SW 1271 (cell line): Measurements from ENCODE around the gene ADARB2.
"Not testable (repeated sequence)": the region's sequence is repeated elsewhere in the genome, so short reads cannot be mapped to it uniquely, and the experiment has no call there.

Source experiments
- DNase-seq, 2 experiments: peaks; one replicate each; lab custom pipeline; 2025; lab: John Stamatoyannopoulos, UW

Gene ADARB2

GRCh38 chr10:1227510-1228402 lies 509.6 kb downstream of the ADARB2 start:
- DNase-seq: no peak

DNA sequence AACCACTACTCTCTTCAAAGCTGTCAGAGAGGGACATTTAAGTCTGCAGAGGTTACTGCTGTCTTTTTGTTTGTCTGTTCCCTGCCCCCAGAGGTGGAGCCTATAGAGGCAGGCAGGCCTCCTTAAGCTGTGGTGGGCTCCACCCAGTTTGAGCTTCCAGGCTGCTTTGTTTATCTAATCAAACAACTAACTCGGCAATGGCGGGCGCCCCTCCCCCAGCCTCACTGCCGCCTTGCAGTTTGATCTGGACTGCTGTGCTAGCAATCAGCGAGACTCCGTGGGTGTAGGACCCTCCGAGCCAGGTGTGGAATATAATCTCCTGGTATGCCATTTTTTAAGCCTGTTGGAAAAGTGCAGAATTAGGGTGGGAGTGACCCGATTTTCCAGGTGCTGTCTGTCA lies 510.4 kb downstream of the ADARB2 start:
- not testable (repeated sequence) for DNase-seq

GRCh38 chr10:1219874-1220273 lies 517.5 kb downstream of the ADARB2 start:
- DNase-seq: not testable (repeated sequence)

DNA sequence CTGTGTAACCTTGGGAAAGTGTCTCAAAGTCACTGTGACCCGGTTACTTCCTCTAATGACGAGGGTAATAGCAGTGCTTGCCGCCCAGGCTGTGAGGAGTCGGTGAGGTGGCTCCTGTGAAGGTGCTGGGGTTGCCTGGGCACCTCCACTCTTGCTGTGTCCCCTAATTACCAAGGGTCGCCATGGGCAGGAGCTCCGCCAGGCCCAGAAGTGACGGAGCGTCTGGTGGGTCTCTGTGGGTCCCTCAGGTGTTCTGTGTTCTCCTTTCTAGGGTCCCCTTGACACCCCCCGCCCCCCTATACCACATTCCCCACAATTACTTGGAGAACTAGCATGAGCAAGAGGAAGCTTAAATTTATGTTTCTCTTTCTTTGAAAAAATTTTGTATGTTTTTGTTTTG lies 519.7 kb downstream of the ADARB2 start:
- DNase-seq: no peak

DNA sequence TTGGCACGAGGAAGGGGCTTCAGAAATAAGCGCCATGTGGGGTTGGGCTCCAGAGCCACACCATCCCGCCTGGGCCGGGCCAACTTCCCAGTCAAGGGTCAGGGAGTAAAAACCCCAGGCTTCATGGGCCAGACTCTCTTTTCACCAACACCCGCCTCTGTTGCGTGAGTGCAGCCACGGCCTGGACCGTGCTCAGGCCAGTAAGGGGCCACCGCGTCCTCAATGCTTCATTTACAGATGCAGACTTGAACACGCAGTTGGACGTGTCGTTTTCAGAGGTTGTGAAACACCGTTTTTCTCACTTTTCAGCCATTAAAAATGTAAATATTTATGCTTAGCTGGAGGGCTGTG lies 520.1 kb downstream of the ADARB2 start:
- DNase-seq: no peak

- no peak for DNase-seq
Measured at GRCh38 chr10:1216574-1217236, 520.6 kb downstream of the ADARB2 start.

DNA sequence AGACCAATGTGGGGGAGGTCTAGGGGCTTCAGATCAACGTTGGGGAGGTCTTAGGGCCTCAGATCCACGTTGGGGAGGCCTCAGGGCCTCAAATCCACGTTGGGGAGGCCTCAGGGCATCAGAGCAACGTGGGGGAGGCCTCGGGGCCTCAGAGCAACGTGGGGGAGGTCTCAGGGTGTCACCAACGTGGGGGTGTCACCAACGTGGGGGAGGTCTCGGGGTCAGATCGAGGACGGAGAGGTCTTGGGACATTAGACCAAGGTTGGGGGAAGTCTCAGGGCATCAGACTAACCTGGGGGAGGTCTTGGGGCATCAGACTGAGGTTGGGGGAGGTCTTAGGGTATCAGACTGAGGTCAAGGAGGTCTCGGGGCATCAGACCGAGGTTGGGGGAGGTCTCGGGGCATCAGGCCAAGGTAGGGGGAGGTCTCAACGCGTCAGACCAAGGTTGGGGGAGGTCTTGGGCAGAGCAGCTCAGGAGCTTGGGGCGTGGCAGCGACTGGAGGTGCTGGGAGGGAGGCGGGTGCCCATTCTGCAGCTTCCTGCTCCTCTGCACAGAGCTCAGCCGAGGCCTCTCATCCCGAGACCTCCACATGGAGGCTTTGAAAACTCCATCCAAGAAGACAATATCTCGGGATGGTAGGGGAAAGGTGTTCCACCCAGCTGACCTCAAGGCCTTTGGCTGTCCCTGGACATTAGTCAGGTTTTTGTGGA lies 521.3 kb downstream of the ADARB2 start:
- no peak for DNase-seq

DNA sequence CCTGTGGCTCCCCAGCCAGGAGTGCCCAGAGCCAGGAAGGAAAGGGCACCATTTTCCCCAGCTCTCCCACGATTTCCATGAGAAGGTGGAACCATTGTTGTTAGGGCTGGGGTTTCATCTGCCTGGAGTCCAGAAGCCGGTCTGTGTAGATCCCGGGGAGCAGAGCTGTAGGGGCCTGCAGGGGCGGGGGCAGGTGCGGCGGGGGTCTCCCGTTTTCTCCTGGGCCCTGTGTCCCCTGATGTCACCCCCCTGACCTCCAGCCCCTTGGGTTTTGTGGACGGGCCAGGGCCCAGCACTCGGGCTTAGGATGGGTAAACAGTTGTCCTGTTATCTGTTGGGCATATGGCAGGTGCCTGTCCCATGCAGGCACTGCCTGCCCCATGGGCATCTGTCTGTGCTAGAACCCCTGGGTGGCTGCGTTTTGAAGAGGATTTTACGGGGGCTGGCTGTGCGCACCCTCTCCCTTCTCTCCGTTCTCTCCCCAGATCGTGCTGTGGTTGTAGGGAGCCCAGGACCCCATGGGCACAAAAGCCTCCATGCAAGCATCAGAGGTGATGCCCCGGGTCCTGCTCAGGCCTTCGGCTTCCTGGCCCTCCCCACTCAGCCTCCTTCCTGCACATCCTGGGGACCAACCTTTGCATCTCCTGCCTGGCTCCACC lies 522.3 kb downstream of the ADARB2 start:
- no peak for DNase-seq

DNA sequence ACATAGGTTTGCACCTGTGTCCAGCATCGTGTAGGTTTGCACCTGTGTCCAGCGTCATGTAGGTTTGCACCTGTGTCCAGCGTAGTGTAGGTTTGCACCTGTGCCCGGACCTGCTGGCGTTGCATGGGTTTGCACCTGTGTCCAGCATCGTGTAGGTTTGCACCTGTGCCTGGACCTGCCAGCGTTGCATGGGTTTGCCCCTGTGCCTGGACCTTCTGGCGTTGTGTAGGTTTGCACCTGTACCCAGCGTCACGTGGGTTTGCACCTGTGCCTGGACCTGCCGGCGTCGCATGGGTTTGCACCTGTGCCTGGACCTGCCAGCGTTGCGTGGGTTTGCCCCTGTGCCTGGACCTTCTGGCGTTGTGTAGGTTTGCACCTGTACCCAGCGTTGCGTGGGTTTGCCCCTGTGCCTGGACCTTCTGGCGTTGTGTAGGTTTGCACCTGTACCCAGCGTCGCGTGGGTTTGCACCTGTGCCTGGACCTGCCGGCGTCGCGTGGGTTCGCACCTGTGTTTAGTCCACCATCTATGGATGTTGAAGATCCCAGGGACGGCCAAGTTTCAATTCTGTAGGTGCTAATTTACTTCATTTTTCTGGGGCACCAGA lies 523.2 kb downstream of the ADARB2 start:
- DNase-seq: no peak

GRCh38 chr10:1213252-1214070 lies 523.9 kb downstream of the ADARB2 start:
- no peak for DNase-seq

GRCh38 chr10:1212571-1213141 lies 524.7 kb downstream of the ADARB2 start:
- no peak for DNase-seq

GRCh38 chr10:1211844-1212570 lies 525.3 kb downstream of the ADARB2 start:
- DNase-seq: no peak

- no peak for DNase-seq
Measured at GRCh38 chr10:1210667-1211066, 526.7 kb downstream of the ADARB2 start.

DNA sequence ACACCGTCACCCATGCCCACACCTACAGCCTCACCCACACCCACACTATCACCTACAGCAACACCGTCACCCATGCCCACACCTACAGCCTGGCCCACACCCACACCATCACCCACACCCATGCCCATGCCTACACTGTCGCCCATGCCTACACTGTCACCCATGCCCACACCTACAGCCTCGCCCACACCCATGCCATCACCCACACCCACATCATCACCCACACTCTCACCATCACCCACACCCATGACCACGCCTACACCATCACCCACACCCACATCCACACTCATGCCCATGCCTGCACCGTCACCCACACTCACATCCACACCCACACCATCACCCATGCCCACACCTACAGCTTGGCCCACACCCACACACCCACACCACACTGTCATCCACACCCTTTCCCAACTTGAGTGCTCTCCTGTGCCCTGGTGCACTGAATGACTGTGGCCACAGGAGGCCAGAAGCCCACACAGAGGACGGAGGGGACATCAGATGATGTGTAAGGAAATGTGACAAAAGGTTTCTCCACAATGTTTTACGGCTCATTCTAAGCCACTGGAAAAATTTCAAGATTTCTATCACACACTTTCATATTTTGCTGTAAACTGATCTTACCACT lies 527.9 kb downstream of the ADARB2 start:
- no peak for DNase-seq

DNA sequence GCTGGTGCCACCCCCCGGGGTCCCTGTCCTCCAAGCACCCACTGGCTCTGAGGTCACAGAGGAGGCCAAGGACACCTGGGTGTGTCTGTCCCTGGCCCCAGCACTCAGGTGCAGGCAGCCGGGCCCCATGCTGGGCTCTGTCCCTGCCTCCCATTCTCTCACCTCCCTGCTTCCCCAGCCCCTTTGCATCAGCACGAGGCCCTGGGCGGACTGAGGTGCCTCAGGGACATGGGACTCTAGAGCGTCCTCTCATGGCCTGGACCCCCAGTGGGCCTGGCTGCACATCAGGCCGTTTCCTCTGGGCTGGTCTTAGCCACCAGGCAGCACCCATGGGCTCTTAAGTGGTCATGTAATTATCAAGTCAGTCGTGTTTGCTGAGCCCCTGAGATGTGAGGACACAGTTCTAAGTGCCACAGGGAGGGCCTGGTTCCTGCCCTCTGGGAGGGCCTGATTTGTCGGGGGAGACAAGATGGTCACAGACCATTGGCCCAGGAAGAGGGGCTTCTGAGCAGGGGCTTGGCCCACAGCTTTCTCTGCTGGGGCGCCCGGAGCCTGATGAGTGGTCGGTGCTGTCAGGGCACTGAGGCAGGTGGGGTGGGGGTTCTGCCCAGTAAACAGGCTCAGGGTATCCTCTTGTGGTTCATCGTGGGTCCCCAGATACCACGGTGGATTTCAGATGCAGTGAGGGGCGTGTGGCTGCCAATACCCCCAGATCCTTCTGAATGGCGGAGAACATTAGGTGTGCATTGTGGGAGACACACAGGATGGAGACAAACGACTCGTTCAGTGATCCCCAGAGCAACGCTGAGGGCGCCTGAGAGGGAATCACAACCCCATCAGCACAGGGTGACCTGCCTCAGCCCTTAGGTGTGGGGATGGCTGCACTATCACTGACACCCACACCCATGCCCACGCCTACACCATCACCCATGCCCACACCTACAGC lies 528.7 kb downstream of the ADARB2 start:
- no peak for DNase-seq

DNA sequence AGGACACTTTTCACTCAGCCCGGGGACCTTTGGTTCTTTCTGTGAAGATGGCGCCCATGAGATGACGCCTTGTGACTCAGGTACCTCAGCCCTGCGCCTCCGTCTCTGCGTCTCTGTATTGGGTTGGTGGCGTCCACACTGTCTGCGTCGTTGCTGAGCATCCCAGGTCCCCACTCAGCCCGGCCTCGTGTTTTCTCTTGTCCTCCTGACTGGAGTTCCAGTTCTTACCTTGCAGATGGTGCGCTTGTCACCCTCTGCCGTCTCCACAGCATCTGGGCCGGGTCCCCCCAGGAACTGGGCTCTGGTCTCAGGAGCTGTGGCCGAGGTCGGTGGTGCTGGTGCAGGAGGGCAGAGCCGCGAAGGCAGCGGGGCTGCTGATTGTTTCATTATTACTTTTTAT lies 530.7 kb downstream of the ADARB2 start:
- no peak for DNase-seq

- no peak for DNase-seq
Measured at GRCh38 chr10:1206101-1206500, 531.2 kb downstream of the ADARB2 start.

DNA sequence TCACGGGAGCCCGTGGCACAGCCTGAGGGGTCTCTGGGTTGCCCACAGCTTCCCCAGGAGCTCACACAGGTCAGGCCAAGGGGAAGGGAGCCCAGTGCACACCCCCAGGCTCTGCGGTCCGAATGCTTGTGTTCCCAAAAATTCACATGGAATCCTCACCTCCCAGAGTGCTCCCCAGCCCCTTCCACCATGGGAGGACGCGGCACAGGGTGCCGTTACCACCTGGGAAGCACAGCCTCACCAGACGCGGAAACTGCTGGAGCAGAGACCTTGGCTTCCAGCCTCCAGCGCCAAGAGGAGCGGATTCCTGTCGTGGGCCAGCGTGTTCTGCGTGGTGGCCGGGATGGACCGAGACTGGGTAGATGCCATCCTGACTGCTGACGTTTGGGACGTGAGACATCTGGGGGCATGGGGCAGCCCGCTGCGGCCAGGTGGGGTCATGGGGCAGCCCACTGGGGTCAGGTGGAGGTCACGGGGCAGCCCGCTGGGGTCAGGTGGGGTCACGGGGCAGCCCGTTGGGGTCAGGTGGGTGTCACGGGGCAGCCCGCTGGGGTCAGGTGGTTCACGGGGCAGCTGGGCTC lies 531.8 kb downstream of the ADARB2 start:
- no peak for DNase-seq
